GM12872 (cell line): Measurements from ENCODE around the gene FAM120A.

Experiments used
- TF ChIP-seq, protein P1 (sequence below): IDR thresholded peaks from 3 replicates; pipeline ENCODE4 v1.5.1; 2011; ENCODE audit warnings: low read depth, mild to moderate bottlenecking, low read length, moderate library complexity; ENCODE audit not compliant: insufficient read depth

FAM120A gene

DNA sequence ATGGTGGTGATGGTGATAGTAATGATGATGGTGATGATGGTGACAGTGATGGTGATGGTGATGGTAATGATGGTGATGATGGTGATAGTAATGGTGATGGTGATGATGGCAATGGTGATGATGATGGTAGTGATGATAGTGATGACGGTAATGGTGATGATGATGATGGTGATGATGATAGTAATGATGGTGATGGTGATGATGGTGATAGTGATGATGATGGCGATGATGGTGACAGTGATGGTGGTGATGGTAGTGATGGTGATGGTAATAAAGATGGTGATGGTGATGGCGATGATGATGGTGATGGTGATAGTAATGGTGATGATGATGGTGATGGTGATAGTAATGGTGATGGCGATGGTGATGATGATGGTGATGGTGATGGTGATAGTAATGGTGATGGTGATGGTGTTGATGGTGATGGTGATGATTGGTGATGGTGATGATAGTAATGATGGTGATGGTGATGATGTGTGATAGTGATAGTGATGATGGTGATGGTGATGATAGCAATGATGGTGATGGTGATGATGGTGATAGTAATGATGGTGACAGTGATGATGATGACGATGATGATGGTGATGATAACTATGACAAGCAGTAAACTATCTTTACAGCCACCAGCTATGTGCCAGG is 163.5 kb downstream of the FAM120A start:
- TF ChIP-seq, protein P1, sequence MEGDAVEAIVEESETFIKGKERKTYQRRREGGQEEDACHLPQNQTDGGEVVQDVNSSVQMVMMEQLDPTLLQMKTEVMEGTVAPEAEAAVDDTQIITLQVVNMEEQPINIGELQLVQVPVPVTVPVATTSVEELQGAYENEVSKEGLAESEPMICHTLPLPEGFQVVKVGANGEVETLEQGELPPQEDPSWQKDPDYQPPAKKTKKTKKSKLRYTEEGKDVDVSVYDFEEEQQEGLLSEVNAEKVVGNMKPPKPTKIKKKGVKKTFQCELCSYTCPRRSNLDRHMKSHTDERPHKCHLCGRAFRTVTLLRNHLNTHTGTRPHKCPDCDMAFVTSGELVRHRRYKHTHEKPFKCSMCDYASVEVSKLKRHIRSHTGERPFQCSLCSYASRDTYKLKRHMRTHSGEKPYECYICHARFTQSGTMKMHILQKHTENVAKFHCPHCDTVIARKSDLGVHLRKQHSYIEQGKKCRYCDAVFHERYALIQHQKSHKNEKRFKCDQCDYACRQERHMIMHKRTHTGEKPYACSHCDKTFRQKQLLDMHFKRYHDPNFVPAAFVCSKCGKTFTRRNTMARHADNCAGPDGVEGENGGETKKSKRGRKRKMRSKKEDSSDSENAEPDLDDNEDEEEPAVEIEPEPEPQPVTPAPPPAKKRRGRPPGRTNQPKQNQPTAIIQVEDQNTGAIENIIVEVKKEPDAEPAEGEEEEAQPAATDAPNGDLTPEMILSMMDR: no peak
